H9 (cell line): Measurements from ENCODE around the gene EPB41L4B. TPM values are rescaled to one million over a fixed set of nuclear protein-coding genes. Genes with fewer than 3 reads are reported as not detected.

Experiments used
- DNase-seq: peaks from one replicate; pipeline ENCODE4 v3.0.0-alpha.2; 2017
- H2AFZ ChIP-seq: one replicate; pipeline ENCODE4 v1.6.1; 2013; ENCODE audit warnings: mild to moderate bottlenecking, low read length, control low read depth, moderate library complexity
- H2AK5ac ChIP-seq: 2 replicates; pipeline ENCODE4 v1.6.1; 2013; ENCODE audit warnings: low read length, control low read depth, mixed read lengths; ENCODE audit not compliant: insufficient read length
- H2BK120ac ChIP-seq: one replicate; pipeline ENCODE4 v1.6.1; 2013; ENCODE audit warnings: low read depth, mild to moderate bottlenecking, low read length, control low read depth, inconsistent platforms; ENCODE audit not compliant: poor library complexity, severe bottlenecking
- H2BK12ac ChIP-seq: 2 replicates; pipeline ENCODE4 v1.6.1; 2013; ENCODE audit warnings: low read length, control low read depth, mixed read lengths, low read depth; ENCODE audit not compliant: insufficient read length
- H2BK15ac ChIP-seq: 2 replicates; pipeline ENCODE4 v1.6.1; 2013; ENCODE audit warnings: low read depth, low read length, control low read depth
- H2BK20ac ChIP-seq: one replicate; pipeline ENCODE4 v1.6.1; 2013; ENCODE audit warnings: low read depth, mild to moderate bottlenecking, low read length, control low read depth, inconsistent platforms; ENCODE audit not compliant: poor library complexity, severe bottlenecking
- H2BK5ac ChIP-seq: 2 replicates; pipeline ENCODE4 v1.6.1; 2013; ENCODE audit warnings: low read length, control low read depth, mixed read lengths; ENCODE audit not compliant: insufficient read length
- H3K14ac ChIP-seq: 2 replicates; pipeline ENCODE4 v1.6.1; 2013; ENCODE audit warnings: low read length, control low read depth; ENCODE audit not compliant: insufficient read depth
- H3K18ac ChIP-seq: 2 replicates; pipeline ENCODE4 v1.6.1; 2013; ENCODE audit warnings: low read depth, mild to moderate bottlenecking, mixed read lengths, low read length, control low read depth; ENCODE audit not compliant: insufficient read length
- H3K23ac ChIP-seq: 2 replicates; pipeline ENCODE4 v1.6.1; 2013; ENCODE audit warnings: low read length, control low read depth, mixed read lengths, low read depth; ENCODE audit not compliant: insufficient read length
- H3K23me2 ChIP-seq: 2 replicates; pipeline ENCODE4 v1.6.1; 2013; ENCODE audit warnings: low read depth, mild to moderate bottlenecking, mixed read lengths, low read length, control low read depth; ENCODE audit not compliant: insufficient read length, poor library complexity, severe bottlenecking
- H3K27ac ChIP-seq: 2 replicates; pipeline ENCODE4 v1.5.1; 2013; ENCODE audit warnings: low read length, control low read depth, mixed read lengths, low read depth; ENCODE audit not compliant: insufficient read length
- H3K27me3 ChIP-seq: 2 replicates; pipeline ENCODE4 v1.6.1; 2013; ENCODE audit warnings: low read length, control low read depth, inconsistent platforms; ENCODE audit not compliant: insufficient read depth
- H3K4ac ChIP-seq: 2 replicates; pipeline ENCODE4 v1.6.1; 2013; ENCODE audit warnings: low read depth, mild to moderate bottlenecking, control low read depth, inconsistent platforms, low read length, moderate library complexity
- H3K4me1 ChIP-seq: 2 replicates; pipeline ENCODE4 v1.6.1; 2013; ENCODE audit warnings: low read length, control low read depth, inconsistent platforms; ENCODE audit not compliant: insufficient read depth
- H3K4me2 ChIP-seq: 2 replicates; pipeline ENCODE4 v1.6.1; 2013; ENCODE audit warnings: low read length, control low read depth, mixed read lengths; ENCODE audit not compliant: insufficient read length, insufficient read depth
- H3K56ac ChIP-seq: 2 replicates; pipeline ENCODE4 v1.6.1; 2013; ENCODE audit warnings: low read depth, mild to moderate bottlenecking, mixed read lengths, low read length, control low read depth; ENCODE audit not compliant: insufficient read length
- H3K79me1 ChIP-seq: 2 replicates; pipeline ENCODE4 v1.6.1; 2013; ENCODE audit warnings: low read depth, mild to moderate bottlenecking, moderate library complexity, low read length, control low read depth, inconsistent platforms; ENCODE audit not compliant: insufficient read depth, poor library complexity, severe bottlenecking
- H3K79me2 ChIP-seq: 2 replicates; pipeline ENCODE4 v1.6.1; 2013; ENCODE audit warnings: low read length, control low read depth, inconsistent platforms; ENCODE audit not compliant: insufficient read depth
- H3K9ac ChIP-seq: 2 replicates; pipeline ENCODE4 v1.6.1; 2013; ENCODE audit warnings: low read length, control low read depth, mixed read lengths; ENCODE audit not compliant: insufficient read length; ENCODE audit errors: extremely low read depth
- H3K9me3 ChIP-seq: one replicate; pipeline ENCODE4 v1.6.1; 2013; ENCODE audit warnings: low read depth, low read length, inconsistent platforms; ENCODE audit not compliant: control insufficient read depth
- H3T11ph ChIP-seq: one replicate; pipeline ENCODE4 v1.6.1; 2013; ENCODE audit warnings: mild to moderate bottlenecking, low read length, control low read depth, inconsistent platforms
- H4K20me1 ChIP-seq: one replicate; pipeline ENCODE4 v1.6.1; 2013; ENCODE audit not compliant: control insufficient read depth, insufficient read length, insufficient read depth
- H4K5ac ChIP-seq: 2 replicates; pipeline ENCODE4 v1.6.1; 2013; ENCODE audit warnings: low read depth, mild to moderate bottlenecking, mixed read lengths, low read length, control low read depth; ENCODE audit not compliant: insufficient read length
- H4K8ac ChIP-seq: replicated peaks from 2 replicates; pipeline ENCODE4 v1.6.1; 2013; ENCODE audit warnings: low read length, control low read depth, mixed read lengths, low read depth; ENCODE audit not compliant: insufficient read length
- H4K91ac ChIP-seq: 2 replicates; pipeline ENCODE4 v1.6.1; 2013; ENCODE audit warnings: low read depth, mild to moderate bottlenecking, moderate library complexity, mixed read lengths, low read length, control low read depth; ENCODE audit not compliant: insufficient read length
- H3K27ac Mint-ChIP-seq, 3 experiments: 2 replicates in 2 of 3; 3 replicates in 1 of 3; pipeline ENCODE4 v1.8.0; 2020 to 2021; ENCODE audit warnings: mixed read lengths in 3 of 3, mild to moderate bottlenecking in 1 of 3, moderate library complexity in 1 of 3
- H3K27me3 Mint-ChIP-seq: 2 replicates; pipeline ENCODE4 v1.8.0; 2021; ENCODE audit warnings: low read depth, mild to moderate bottlenecking, moderate library complexity, mixed read lengths
- H3K36me3 Mint-ChIP-seq, 3 experiments: 2 replicates in 2 of 3; 3 replicates in 1 of 3; pipeline ENCODE4 v1.8.0; 2020 to 2021; ENCODE audit warnings: low read depth in 3 of 3, mixed read lengths in 3 of 3; ENCODE audit not compliant: insufficient read depth in 1 of 3
- H3K4me1 Mint-ChIP-seq, 2 experiments: 2 replicates each; pipeline ENCODE4 v1.8.0; 2020; ENCODE audit warnings: mixed read lengths in 2 of 2
- H3K4me3 Mint-ChIP-seq, 2 experiments: 2 replicates in 1 of 2; 3 replicates in 1 of 2; pipeline ENCODE4 v1.8.0; 2020 to 2021; ENCODE audit warnings: mild to moderate bottlenecking in 2 of 2, mixed read lengths in 2 of 2, moderate library complexity in 1 of 2
- H3K9me3 Mint-ChIP-seq, 2 experiments: 2 replicates in 1 of 2; 3 replicates in 1 of 2; pipeline ENCODE4 v1.8.0; 2020; ENCODE audit warnings: mild to moderate bottlenecking in 2 of 2, mixed read lengths in 2 of 2, moderate library complexity in 1 of 2
- WGBS: extraction: QIAGEN DNeasy Blood & Tissue Kit; methylation state at CpG from one replicate; pipeline ENCODE4 v1.1.7; 2013; ENCODE audit warnings: missing lambda C conversion rate, low lambda C conversion rate, mixed read lengths; ENCODE audit not compliant: insufficient read length; ENCODE audit errors: extremely low coverage; 5-methylcytosine and 5-hydroxymethylcytosine counted together
- total RNA-seq: library from RNA; stranded (reverse); gene quantifications from 2 replicates; pipeline ENCODE4 v1.2.1, GENCODE V29; 2021
- TF ChIP-seq, protein P1 (sequence below): fragments of 200-600 bp; sonication (generic); conservative IDR thresholded peaks from 3 replicates; pipeline ENCODE4 v1.8.0; 2021; ENCODE audit warnings: antibody characterized with exemption, mild to moderate bottlenecking

Gene EPB41L4B
- total RNA-seq, 1 experiment from 2014 or later: 18.9 TPM

DNA sequence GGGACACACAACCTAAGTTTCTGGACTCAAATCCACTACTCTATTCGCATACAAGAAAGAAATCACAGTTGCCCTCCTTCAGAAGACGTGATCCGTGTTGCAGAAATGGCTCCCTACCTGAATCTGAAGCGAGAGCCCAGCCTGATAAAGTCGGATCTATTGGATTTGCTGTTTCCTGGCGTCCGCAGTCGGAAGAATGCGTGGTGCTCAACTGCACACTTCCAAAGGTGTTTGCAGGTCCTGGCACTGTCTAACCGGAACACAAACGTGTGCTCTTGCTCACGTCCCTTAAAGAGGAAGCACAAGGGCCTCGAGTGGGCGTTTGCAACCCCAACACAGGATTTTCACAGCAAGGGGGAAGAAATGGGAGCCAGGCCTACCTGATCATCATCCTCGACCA is 65.5 kb downstream of the EPB41L4B start:
- H3K27me3 Mint-ChIP-seq: no peaks in the 10 kb centered on the region
- no peak overlapping the region for H3T11ph ChIP-seq
- H2AK5ac ChIP-seq: no peak overlapping the region
- peak overlapping the region in 1 of 3 experiments; percentile 59; a peak in 2 of 7 replicates for H3K27ac Mint-ChIP-seq
- H3K27ac ChIP-seq: no peak overlapping the region
- no peak overlapping the region for H4K8ac ChIP-seq
- no peak overlapping the region for H3K56ac ChIP-seq
- H3K4me3 Mint-ChIP-seq: no peak overlapping the region
- no peak overlapping the region for H4K91ac ChIP-seq
- H3K14ac ChIP-seq: no peak overlapping the region
- no peak overlapping the region for H3K23ac ChIP-seq
- H3K4me2 ChIP-seq: no peak overlapping the region
- TF ChIP-seq, protein P1, sequence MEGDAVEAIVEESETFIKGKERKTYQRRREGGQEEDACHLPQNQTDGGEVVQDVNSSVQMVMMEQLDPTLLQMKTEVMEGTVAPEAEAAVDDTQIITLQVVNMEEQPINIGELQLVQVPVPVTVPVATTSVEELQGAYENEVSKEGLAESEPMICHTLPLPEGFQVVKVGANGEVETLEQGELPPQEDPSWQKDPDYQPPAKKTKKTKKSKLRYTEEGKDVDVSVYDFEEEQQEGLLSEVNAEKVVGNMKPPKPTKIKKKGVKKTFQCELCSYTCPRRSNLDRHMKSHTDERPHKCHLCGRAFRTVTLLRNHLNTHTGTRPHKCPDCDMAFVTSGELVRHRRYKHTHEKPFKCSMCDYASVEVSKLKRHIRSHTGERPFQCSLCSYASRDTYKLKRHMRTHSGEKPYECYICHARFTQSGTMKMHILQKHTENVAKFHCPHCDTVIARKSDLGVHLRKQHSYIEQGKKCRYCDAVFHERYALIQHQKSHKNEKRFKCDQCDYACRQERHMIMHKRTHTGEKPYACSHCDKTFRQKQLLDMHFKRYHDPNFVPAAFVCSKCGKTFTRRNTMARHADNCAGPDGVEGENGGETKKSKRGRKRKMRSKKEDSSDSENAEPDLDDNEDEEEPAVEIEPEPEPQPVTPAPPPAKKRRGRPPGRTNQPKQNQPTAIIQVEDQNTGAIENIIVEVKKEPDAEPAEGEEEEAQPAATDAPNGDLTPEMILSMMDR: no peak
- no peaks in the 10 kb centered on the region for H4K20me1 ChIP-seq
- H3K4ac ChIP-seq: no peak overlapping the region
- H2AFZ ChIP-seq: no peak overlapping the region
- H3K9me3 Mint-ChIP-seq: no peaks in the 10 kb centered on the region
- peaks cover 10 to 56% (median 34%) of the 10 kb centered on the region in 3 experiments; a peak in 6 of 7 replicates for H3K36me3 Mint-ChIP-seq
- no peaks in the 10 kb centered on the region for H3K79me1 ChIP-seq
- no peak overlapping the region for H4K5ac ChIP-seq
- H3K23me2 ChIP-seq: no peaks in the 10 kb centered on the region
- H3K9ac ChIP-seq: no peak overlapping the region
- no peak overlapping the region for H2BK5ac ChIP-seq
- H3K27me3 ChIP-seq: no peaks in the 10 kb centered on the region
- no peaks in the 10 kb centered on the region for H3K9me3 ChIP-seq
- WGBS: no CpG with 5 or more reads among the region's 15 CpGs
- no peak for DNase-seq
- H2BK12ac ChIP-seq: no peak overlapping the region
- H3K79me2 ChIP-seq: no peaks in the 10 kb centered on the region
- H3K4me1 ChIP-seq: peaks cover 8% of the 10 kb centered on the region; the same call in 1 of the 2 replicates
- H2BK120ac ChIP-seq: no peak overlapping the region
- no peak overlapping the region for H3K18ac ChIP-seq
- H2BK20ac ChIP-seq: no peak overlapping the region
- peaks cover 44 to 47% of the 10 kb centered on the region in 2 experiments for H3K4me1 Mint-ChIP-seq
- H2BK15ac ChIP-seq: no peak overlapping the region
